Astrocyte of the spinal cord (primary cell): ENCODE data around the gene GNB1.

Experiments
- DNase-seq: peaks from one replicate; pipeline ENCODE4 v3.0.0; 2011; ENCODE audit warnings: low read depth, low spot score
- H3K4me3 ChIP-seq: 2 replicates; pipeline ENCODE4 v1.5.1; 2011; ENCODE audit warnings: low read depth, mild to moderate bottlenecking, low read length, moderate library complexity
- in situ Hi-C: cut with HindIII; loops from 2 replicates; pipeline ENCODE4 v1.10.0; 2017; ENCODE audit warnings: low sequenced_read_pairs
- TF ChIP-seq, protein P1 (sequence below): IDR thresholded peaks from 2 replicates; pipeline ENCODE4 v1.5.1; 2012; ENCODE audit warnings: low read depth, mild to moderate bottlenecking, low read length, inconsistent platforms

Gene GNB1

DNA sequence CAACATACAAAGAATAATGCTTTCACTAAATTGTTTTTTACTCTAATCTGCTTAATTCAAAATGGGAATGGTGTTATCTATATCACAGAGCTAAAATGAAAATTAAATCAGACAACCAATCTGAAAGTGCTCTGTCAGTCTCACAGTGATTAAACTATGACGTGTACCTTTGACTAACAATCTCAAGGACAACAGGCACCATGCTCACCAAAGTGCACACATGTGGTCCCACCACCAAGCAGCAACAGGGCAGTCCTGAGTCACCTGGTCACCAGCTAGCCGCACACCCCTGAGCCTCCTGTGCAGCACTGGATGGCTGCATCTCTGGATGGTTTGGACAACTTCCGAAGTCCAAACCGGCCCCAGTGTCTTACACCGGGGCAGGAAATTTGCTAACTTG is 58.1 kb downstream of the GNB1 start:
- no peak overlapping the region for H3K4me3 ChIP-seq
- TF ChIP-seq, protein P1, sequence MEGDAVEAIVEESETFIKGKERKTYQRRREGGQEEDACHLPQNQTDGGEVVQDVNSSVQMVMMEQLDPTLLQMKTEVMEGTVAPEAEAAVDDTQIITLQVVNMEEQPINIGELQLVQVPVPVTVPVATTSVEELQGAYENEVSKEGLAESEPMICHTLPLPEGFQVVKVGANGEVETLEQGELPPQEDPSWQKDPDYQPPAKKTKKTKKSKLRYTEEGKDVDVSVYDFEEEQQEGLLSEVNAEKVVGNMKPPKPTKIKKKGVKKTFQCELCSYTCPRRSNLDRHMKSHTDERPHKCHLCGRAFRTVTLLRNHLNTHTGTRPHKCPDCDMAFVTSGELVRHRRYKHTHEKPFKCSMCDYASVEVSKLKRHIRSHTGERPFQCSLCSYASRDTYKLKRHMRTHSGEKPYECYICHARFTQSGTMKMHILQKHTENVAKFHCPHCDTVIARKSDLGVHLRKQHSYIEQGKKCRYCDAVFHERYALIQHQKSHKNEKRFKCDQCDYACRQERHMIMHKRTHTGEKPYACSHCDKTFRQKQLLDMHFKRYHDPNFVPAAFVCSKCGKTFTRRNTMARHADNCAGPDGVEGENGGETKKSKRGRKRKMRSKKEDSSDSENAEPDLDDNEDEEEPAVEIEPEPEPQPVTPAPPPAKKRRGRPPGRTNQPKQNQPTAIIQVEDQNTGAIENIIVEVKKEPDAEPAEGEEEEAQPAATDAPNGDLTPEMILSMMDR: no peak
- in situ Hi-C loops: no loop called here
- DNase-seq: no peak

DNA sequence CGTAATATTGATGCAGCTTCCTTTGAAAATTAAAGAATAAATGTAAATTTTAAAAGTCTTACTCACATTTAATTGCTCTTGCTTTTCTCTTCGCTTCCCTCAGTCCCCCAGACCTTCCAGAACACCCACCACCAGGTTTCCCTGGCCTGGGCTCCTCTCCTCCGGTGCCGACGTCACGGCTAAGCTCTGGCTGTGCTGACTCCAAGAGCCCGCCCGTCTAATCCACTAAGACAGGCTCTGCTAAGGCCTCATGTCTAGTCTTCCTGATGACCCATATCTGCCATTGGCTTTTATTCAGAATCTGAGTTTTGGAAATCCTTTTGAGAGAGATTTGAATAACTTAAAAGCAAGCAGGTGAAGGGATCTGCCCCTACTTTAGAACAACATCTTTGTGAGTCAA is 58.7 kb downstream of the GNB1 start:
- no peak for DNase-seq
- TF ChIP-seq, protein P1: no peak
- in situ Hi-C loops: no loop called here
- no peak overlapping the region for H3K4me3 ChIP-seq

DNA sequence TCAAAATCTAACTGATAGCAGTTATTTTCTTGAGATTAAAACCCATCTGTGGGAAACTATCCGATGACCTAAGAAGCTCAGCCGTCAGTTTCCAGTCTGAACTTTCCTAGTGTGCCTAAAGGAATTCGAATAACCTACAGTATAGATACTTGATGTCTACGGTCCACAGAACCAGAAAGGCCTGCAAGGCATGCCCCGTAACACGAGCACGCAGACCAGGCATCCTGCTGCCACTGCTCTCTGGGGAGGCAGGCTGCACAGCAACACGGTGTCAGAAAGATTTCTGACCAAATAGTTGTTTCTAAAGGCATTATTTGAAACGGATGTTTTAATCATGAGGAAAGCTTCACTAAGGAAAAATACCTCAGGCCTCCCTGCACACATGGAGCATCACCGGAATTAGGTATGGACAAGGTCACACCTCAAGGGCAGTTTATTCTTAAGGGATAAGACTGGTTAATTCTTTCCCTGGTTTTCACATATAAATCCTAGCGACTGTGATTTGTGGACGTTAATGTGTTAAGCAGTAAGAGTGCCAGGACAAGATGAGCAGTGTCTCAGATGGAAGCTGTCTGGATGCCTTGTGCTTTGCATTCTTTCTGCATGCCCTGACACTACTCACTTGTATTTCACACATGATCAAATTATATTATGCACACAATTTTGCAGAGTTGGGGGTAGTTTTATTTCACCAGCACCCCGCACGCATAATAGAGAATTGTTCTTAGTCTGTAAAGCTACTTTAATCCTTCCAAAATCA is 63.6 kb downstream of the GNB1 start:
- in situ Hi-C loops: no loop called here
- TF ChIP-seq, protein P1: no peak
- DNase-seq: no peak
- H3K4me3 ChIP-seq: no peak overlapping the region

DNA sequence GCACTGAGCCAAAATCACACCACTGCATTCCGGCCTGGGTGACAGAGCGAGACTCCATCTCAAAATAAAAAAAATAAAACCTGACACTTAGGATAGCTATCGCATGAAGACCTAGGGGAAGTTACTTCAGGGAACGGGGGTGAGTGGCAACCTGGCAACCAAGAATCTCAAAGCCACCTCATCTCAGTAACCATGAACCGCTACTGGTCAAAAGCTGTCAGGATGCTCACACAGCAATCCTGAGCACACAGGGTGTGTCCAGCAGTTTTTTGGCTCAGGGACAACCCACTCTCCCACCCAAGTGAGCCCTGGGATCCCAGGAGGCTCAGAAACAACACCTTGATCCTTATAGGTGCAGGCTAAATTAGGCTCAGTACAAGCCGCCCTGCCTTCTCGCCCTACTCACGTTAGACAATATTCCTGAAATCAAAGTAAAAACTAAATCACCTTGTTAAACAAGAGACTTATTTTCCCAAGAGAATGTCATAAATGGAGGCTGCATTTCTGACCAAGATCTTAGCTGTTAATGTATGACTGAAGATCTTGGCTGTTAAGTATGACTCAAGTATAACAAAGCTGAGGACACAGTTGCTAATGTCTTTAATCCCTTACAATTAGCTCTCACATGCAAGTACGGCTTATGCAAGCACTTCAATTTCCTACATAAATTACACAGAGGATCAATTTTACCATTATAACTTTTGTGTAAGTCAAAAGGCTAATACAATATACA is 64.4 kb downstream of the GNB1 start:
- in situ Hi-C loops: no loop called here
- no peak overlapping the region for H3K4me3 ChIP-seq
- TF ChIP-seq, protein P1: no peak
- DNase-seq: peak; percentile 29

DNA sequence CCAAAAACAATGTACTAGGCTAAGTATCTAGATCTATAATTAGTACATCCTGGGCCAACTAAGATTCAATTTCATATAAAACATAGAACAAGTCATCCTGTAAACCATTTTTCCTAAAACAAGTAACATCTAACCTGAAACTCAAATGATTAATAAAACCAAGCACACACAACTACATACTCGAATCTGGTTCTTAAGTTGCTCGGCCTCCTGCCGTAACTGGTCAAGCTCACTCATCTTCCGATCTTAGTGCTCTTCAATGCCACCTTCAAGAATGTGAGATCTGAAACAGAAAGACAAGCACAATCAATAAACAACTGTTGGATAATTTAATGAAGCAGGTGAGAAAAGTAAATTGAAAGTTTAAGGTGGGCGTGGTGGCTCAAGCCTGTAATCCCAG is 65.7 kb downstream of the GNB1 start:
- DNase-seq: no peak
- TF ChIP-seq, protein P1: no peak
- in situ Hi-C loops: no loop called here
- no peak overlapping the region for H3K4me3 ChIP-seq

DNA sequence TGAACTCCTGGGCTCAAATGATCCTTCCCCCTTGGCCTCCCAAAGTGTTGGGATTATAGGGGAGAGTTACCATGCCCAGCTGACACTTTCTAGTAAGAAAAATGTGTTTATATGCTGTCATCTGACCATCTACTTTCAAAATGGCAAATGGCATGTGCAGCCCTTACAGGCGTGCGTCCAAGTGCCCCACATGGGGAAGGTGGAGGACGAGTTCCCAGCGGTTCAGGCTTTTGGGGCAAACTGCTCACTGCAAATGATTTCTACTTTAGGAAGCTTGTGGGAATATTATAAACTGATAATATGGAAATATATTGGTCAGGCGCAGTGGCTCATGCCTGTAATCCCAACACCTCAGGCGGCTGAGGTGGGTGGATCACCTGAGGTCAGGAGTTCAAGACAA is 71.1 kb downstream of the GNB1 start:
- H3K4me3 ChIP-seq: no peak overlapping the region
- TF ChIP-seq, protein P1: no peak
- in situ Hi-C loops: no loop called here
- no peak for DNase-seq
